B cell (primary cell): ENCODE measurements around the gene AP5S1. TPM values are rescaled to one million over a fixed set of nuclear protein-coding genes. Genes with fewer than 3 reads are reported as not detected.

Experiments
- ATAC-seq: fragments of 200-7000 bp; cut with Tn5 transposase; one replicate; pipeline ENCODE4 v1.10.0; 2021; ENCODE audit warnings: low read depth, mild to moderate bottlenecking, moderate number of reproducible peaks, moderate library complexity
- CTCF ChIA-PET: fragments of 350-600 bp; sonication (Branson Sonifier 250); formaldehyde crosslinking; loops from one replicate; lab custom pipeline; 2021; ENCODE audit warnings: antibody characterized with exemption, inconsistent platforms; lab: Charles Lee
- POLR2A ChIA-PET: fragments of 350-600 bp; sonication (Branson Sonifier 250); formaldehyde crosslinking; loops from one replicate; lab custom pipeline; 2021; ENCODE audit warnings: antibody characterized with exemption; lab: Charles Lee
- DNase-seq: peaks from one replicate; pipeline ENCODE4 v3.0.0; 2013
- H2AFZ ChIP-seq: 2 replicates; pipeline ENCODE4 v1.6.1; 2012; ENCODE audit warnings: mild to moderate bottlenecking, low read depth, low read length; ENCODE audit not compliant: insufficient read depth, poor library complexity, severe bottlenecking
- H3K27ac ChIP-seq, 2 donors: 1 replicate in 1 of 2; 2 replicates in 1 of 2; pipeline ENCODE4 v1.5.1; 2012 to 2013; ENCODE audit warnings: low read length in 2 of 2, mild to moderate bottlenecking in 2 of 2, moderate library complexity in 1 of 2
- H3K27me3 ChIP-seq, 4 experiments: fragments of 200-600 bp in 1 of 4; sonication (generic) in 1 of 4; replicated peaks in 1 of 4; 1 replicate in 2 of 4; 2 replicates in 2 of 4; pipeline versions ENCODE4 v1.6.1 to v1.7.0; 2013 to 2016; ENCODE audit warnings: low read length in 3 of 4, mild to moderate bottlenecking in 2 of 4, mixed read lengths in 1 of 4, moderate library complexity in 1 of 4; ENCODE audit not compliant: insufficient read depth in 4 of 4, control insufficient read depth in 3 of 4; ENCODE audit errors: control extremely low read depth in 1 of 4
- H3K36me3 ChIP-seq, 2 experiments: replicated peaks in 1 of 2; 1 replicate in 1 of 2; 2 replicates in 1 of 2; pipeline versions ENCODE4 v1.6.1 to v1.7.1; 2013; ENCODE audit warnings: low read length in 1 of 2; ENCODE audit not compliant: insufficient read depth in 2 of 2, control insufficient read depth in 1 of 2; ENCODE audit errors: control extremely low read depth in 1 of 2, extremely low read depth in 1 of 2
- H3K4me1 ChIP-seq, 2 donors: fragments of 200-600 bp in 1 of 2; sonication (generic) in 1 of 2; 1 replicate in 1 of 2; 2 replicates in 1 of 2; pipeline versions ENCODE4 v1.5.1 to v1.6.1; 2013 to 2017; ENCODE audit warnings: low read length in 2 of 2; ENCODE audit not compliant: control insufficient read depth in 2 of 2, insufficient read depth in 2 of 2
- H3K4me2 ChIP-seq: replicated peaks from 2 replicates; pipeline ENCODE3; 2012; ENCODE audit warnings: mild to moderate bottlenecking, low read depth, low read length; ENCODE audit not compliant: poor library complexity, severe bottlenecking
- H3K4me3 ChIP-seq, 5 experiments: fragments of 200-600 bp in 1 of 5; sonication (generic) in 1 of 5; 1 replicate in 3 of 5; 2 replicates in 2 of 5; pipeline versions ENCODE4 v1.5.1 to v1.7.0; 2011 to 2016; ENCODE audit warnings: low read length in 4 of 5, mild to moderate bottlenecking in 4 of 5, low read depth in 2 of 5, control low read depth in 1 of 5, moderate library complexity in 1 of 5; ENCODE audit not compliant: insufficient read depth in 1 of 5; ENCODE audit errors: control extremely low read depth in 1 of 5, extremely low read depth in 1 of 5
- H3K79me2 ChIP-seq: fragments of 200-600 bp; sonication (generic); one replicate; pipeline ENCODE4 v1.6.0; 2016; ENCODE audit warnings: low read length; ENCODE audit not compliant: control insufficient read depth, insufficient read depth
- H3K9ac ChIP-seq: fragments of 200-600 bp; sonication (generic); 2 replicates; pipeline ENCODE4 v1.6.1; 2017; ENCODE audit warnings: mild to moderate bottlenecking, low read length, moderate library complexity
- H3K9me3 ChIP-seq, 3 donors: one replicate each; pipeline versions ENCODE4 v1.6.1 to v1.7.1; 2013; ENCODE audit warnings: low read length in 2 of 3; ENCODE audit not compliant: control insufficient read depth in 2 of 3, insufficient read depth in 1 of 3; ENCODE audit errors: control extremely low read depth in 1 of 3
- H4K20me1 ChIP-seq: 2 replicates; pipeline ENCODE4 v1.6.0; 2012; ENCODE audit warnings: mild to moderate bottlenecking, low read length; ENCODE audit not compliant: insufficient read depth, control insufficient read depth, poor library complexity, severe bottlenecking
- H3K27ac Mint-ChIP-seq: one replicate; pipeline ENCODE4 v1.8.0; 2021; ENCODE audit warnings: mixed read lengths
- H3K27me3 Mint-ChIP-seq: one replicate; pipeline ENCODE4 v1.8.0; 2021; ENCODE audit warnings: mixed read lengths
- H3K4me1 Mint-ChIP-seq: one replicate; pipeline ENCODE4 v1.8.0; 2021; ENCODE audit warnings: mixed read lengths
- H3K4me3 Mint-ChIP-seq: one replicate; pipeline ENCODE4 v1.8.0; 2021; ENCODE audit warnings: mixed read lengths
- H3K9me3 Mint-ChIP-seq: one replicate; pipeline ENCODE4 v1.8.0; 2022; ENCODE audit warnings: mixed read lengths; ENCODE audit not compliant: insufficient read depth
- EZH2 ChIP-seq: IDR thresholded peaks from 2 replicates; pipeline ENCODE4 v1.6.1; 2012; ENCODE audit warnings: borderline replicate concordance, low read depth, mild to moderate bottlenecking, moderate library complexity, low read length; ENCODE audit not compliant: insufficient read depth, poor library complexity, severe bottlenecking
- WGBS: methylation state at CpG from one replicate; pipeline ENCODE4 v1.1.5; 2013; ENCODE audit warnings: missing lambda C conversion rate; ENCODE audit not compliant: insufficient coverage; 5-methylcytosine and 5-hydroxymethylcytosine counted together
- intact Hi-C: fragments of 100-400 bp; cut with micrococcal nuclease; formaldehyde crosslinking; loops from one replicate; pipeline ENCODE4 v1.10.0; 2022
- polyA plus RNA-seq: library from polyadenylated mRNA; depleted of rRNA; stranded (reverse); fragments of >200 nt; gene quantifications from 2 replicates; pipeline ENCODE4 v1.2.3, GENCODE V29; 2012
- total RNA-seq, 2 donors: library from RNA; stranded (reverse); fragments of 120-200 nt in 1 of 2; gene quantifications; 1 replicate in 1 of 2; 2 replicates in 1 of 2; pipeline versions ENCODE4 v1.2.3 to v1.2.4, GENCODE V29; 2013 to 2022
- TF ChIP-seq, protein P1 (sequence below): fragments of 200-600 bp; IDR thresholded peaks from one replicate; pipeline ENCODE4 v1.8.0; 2022; ENCODE audit warnings: antibody characterized with exemption, mild to moderate bottlenecking

Gene AP5S1
- total and polyA plus RNA-seq, 2 donors (not counting 1 experiment from before 2014, with no cell fraction given) = 9.2 to 12.6 TPM

DNA sequence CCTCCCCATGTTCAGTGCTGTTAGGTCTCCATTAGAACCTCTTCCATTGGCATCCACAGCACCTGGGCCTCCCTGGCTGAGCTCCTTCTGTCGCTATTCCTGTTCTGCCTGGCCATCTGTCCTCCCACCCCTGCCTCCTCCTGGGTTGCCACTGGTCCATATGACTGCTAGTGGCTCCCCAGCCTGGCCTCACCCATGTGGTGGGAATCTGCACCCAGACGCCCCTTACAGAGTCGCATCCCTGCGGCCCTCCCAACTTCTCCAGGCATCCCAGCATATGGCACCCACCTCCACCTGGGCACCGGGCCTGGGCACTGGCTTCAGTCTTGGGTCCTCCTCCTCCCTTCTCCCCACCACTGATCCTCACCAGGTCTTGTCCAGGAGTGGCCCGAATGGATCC, 16.5 kb upstream of the AP5S1 start:
- TF ChIP-seq, protein P1, sequence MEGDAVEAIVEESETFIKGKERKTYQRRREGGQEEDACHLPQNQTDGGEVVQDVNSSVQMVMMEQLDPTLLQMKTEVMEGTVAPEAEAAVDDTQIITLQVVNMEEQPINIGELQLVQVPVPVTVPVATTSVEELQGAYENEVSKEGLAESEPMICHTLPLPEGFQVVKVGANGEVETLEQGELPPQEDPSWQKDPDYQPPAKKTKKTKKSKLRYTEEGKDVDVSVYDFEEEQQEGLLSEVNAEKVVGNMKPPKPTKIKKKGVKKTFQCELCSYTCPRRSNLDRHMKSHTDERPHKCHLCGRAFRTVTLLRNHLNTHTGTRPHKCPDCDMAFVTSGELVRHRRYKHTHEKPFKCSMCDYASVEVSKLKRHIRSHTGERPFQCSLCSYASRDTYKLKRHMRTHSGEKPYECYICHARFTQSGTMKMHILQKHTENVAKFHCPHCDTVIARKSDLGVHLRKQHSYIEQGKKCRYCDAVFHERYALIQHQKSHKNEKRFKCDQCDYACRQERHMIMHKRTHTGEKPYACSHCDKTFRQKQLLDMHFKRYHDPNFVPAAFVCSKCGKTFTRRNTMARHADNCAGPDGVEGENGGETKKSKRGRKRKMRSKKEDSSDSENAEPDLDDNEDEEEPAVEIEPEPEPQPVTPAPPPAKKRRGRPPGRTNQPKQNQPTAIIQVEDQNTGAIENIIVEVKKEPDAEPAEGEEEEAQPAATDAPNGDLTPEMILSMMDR = no peak
- no peak for TF ChIP-seq EZH2
- Histone ChIP-seq H3K79me2 (peaks cover 37% of the 10 kb centered on the region), H4K20me1 (peaks cover 4% of the 10 kb centered on the region), H3K27me3 (no peaks in the 10 kb centered on the region), H3K9ac (no peak overlapping the region), H2AFZ (no peak overlapping the region), H3K27ac (no peak overlapping the region), H3K4me3 (no peak overlapping the region), H3K36me3 (peaks cover 0 to 62% of the 10 kb centered on the region in 2 experiments), H3K9me3 (peaks cover 0 to 2% (median 0%) of the 10 kb centered on the region in 3 donors), H3K4me1 (peaks cover 26 to 47% of the 10 kb centered on the region in 2 donors), H3K4me2 (no peak overlapping the region)
- CTCF ChIA-PET = interaction anchor here (0.6 kb wide), 1 partner anchor 15 kb away, joined by 4 read pairs; no protein-coding TSS in a partner anchor
- Mint-ChIP-seq H3K27me3 (no peaks in the 10 kb centered on the region), H3K27ac (no peak overlapping the region), H3K4me3 (no peak overlapping the region), H3K9me3 (no peaks in the 10 kb centered on the region), H3K4me1 (peaks cover 45% of the 10 kb centered on the region)
- POLR2A ChIA-PET = no interaction called here
- 89% methylated on average over 6 of the region's 6 CpGs for WGBS
- DNase-seq (no peak), ATAC-seq (no peak)
- intact Hi-C loops = no loop called here

DNA sequence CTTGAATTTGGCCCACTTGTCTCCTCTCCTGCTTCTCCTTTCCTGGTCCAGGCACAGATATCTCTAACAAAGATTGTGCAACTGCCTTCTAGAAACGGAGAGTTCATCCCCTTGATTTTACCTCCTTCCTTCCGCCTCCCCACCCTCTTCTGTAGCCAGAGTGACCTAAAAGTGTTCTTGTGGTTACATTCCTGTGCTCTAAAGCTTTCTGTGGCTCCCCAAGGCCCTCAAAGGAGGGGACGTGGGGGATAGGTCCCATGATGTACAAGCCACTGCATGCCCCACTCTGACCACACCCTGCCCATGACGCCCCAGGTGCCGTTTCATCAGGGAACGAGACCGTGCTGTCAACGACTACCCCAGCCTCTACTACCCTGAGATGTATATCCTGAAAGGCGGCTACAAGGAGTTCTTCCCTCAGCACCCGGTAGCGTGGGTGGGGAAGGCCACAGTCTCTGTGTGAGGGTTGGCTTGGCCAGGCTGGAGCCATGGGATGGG, 16.0 kb upstream of the AP5S1 start:
- no peaks in the 10 kb centered on the region for H3K9me3 Mint-ChIP-seq

More for the DNA sequence above, 16.0 kb upstream of the AP5S1 start:
- intact Hi-C loops = no loop called here
- ChIA-PET CTCF (no interaction called here), POLR2A (no interaction called here)
- Histone ChIP-seq H3K79me2 (peaks cover 37% of the 10 kb centered on the region), H3K9me3 (peaks cover 0 to 2% (median 0%) of the 10 kb centered on the region in 3 donors), H3K27me3 (no peaks in the 10 kb centered on the region), H4K20me1 (peaks cover 4% of the 10 kb centered on the region), H2AFZ (no peak overlapping the region), H3K4me1 (peaks cover 22 to 43% of the 10 kb centered on the region in 2 donors), H3K36me3 (peaks cover 0 to 62% of the 10 kb centered on the region in 2 experiments), H3K4me3 (no peak overlapping the region), H3K9ac (no peak overlapping the region), H3K27ac (no peak overlapping the region), H3K4me2 (no peak overlapping the region)
- Mint-ChIP-seq H3K27me3 (no peaks in the 10 kb centered on the region), H3K4me1 (peaks cover 41% of the 10 kb centered on the region), H3K27ac (no peak overlapping the region), H3K4me3 (no peak overlapping the region)
- DNase-seq (no peak), ATAC-seq (no peak)
- 98% methylated on average over 6 of the region's 11 CpGs for WGBS
- TF ChIP-seq, protein P1 = no peak
- TF ChIP-seq EZH2 = no peak
